ENCODE results near the gene ZNF407.
"Not testable (repeated sequence)": the region's sequence is repeated elsewhere in the genome, so short reads cannot be mapped to it uniquely, and the experiment has no call there.

Gene ZNF407

DNA sequence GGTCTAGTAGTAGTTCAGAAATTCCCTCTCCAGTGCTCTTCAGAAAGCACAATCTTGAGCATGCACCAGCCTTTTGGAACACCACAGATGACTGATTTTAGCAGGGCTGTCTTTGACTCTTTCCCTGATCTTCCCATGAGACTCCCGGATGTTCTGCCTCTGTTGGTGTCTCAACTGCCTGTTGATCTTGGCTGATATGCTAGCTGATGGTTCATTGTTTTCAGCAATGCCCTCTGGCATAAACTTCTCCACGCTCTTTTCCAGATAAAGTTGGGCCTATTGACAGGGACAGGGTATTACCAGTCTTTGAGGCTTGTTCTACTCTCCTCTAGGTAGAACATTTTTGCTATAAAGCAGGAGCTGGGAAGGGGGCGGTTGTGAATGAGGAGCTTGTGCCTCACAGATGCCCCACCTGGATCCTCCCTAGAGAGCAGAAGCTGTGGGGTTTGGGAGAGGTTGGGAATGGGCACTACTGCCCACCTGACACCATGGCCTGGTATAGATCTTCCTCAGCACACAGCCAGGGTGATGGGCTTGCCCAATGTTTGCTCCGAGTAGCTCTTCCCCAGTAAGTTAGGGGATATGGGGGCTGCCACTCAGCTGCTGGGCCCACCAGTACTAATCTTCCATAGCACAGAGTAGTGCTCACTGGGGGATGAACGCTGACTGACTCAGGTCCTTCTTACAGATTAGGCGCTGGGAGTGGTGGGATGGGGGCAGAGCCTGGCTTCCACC, 500.0 kb downstream of the ZNF407 start:
- TF ChIP-seq, protein P1, sequence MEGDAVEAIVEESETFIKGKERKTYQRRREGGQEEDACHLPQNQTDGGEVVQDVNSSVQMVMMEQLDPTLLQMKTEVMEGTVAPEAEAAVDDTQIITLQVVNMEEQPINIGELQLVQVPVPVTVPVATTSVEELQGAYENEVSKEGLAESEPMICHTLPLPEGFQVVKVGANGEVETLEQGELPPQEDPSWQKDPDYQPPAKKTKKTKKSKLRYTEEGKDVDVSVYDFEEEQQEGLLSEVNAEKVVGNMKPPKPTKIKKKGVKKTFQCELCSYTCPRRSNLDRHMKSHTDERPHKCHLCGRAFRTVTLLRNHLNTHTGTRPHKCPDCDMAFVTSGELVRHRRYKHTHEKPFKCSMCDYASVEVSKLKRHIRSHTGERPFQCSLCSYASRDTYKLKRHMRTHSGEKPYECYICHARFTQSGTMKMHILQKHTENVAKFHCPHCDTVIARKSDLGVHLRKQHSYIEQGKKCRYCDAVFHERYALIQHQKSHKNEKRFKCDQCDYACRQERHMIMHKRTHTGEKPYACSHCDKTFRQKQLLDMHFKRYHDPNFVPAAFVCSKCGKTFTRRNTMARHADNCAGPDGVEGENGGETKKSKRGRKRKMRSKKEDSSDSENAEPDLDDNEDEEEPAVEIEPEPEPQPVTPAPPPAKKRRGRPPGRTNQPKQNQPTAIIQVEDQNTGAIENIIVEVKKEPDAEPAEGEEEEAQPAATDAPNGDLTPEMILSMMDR (IDR thresholded peaks at IDR 0.05; ENCODE audit: extremely low read depth, insufficient read depth, missing control alignments), result no peak
- in situ Hi-C loops (cut with MboI; ENCODE audit: low pct_unique_long_range_greater_than_20kb, low sequenced_read_pairs, unreplicated experiment), result no loop called here
- no peak for DNase-seq (ENCODE audit: low spot score)

DNA sequence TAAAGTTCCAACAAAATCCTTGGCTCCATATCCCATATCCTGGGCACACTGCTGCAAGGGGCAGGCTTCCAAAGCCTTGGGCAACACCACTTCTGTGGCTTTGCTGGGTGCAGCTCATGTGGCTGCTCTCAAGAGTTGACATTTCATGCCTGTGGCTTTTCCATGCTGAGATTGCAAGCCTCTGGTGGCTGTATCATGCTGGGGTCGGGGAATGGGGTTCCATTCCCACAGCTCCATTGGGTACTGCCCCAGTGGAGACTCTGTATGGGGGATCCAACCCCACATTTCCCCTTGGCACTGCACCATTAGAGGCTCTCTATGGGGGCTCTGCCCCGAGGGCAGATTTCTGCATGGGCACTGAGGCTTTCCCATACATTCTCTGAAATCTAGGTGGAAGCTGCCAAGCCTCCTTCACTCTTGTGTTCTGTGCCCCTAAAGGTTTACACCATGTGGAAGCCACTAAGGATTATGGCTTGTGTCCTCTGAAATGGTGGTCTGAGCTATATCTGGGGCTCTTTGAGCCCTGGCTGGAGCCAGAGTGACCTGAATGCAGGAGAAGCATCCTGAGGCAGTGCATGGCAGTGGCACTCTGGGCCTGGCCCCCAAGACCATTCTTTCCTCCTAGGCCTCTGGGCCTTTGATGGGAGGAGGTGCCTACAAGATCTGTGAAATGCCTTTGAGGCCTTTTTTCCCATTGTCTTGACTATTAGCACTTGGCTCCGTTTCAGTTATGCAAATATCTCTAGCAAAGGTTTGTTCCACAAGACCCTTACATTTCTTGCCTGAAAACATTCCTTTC, 503.4 kb downstream of the ZNF407 start:
- in situ Hi-C loops (cut with MboI; ENCODE audit: low pct_unique_long_range_greater_than_20kb, low sequenced_read_pairs, unreplicated experiment), result no loop called here
- TF ChIP-seq, protein P1 (IDR thresholded peaks at IDR 0.05; ENCODE audit: extremely low read depth, insufficient read depth, missing control alignments), result no peak
- no peak for DNase-seq (ENCODE audit: low spot score)

DNA sequence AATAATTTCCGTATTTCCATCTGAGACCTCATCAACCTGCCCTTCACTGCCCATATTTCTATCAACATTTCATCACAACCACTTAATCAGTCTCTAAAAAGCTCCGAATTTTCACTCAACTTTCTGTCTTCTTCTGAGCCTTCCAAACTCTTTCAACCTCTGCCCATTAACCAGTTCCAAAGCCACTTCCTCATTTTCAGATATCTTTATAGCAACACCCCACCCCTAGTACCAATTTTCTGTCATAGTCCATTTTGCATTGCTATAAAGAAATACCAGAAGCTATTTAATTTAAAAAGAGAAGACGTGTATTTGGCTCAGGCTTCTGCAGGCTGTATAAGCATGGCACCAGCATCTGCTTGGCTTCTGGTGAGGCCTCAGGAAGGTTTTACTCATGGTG, 504.2 kb downstream of the ZNF407 start:
- no peak for DNase-seq (ENCODE audit: low spot score)
- in situ Hi-C loops (cut with MboI; ENCODE audit: low pct_unique_long_range_greater_than_20kb, low sequenced_read_pairs, unreplicated experiment), result no loop called here
- TF ChIP-seq, protein P1 (IDR thresholded peaks at IDR 0.05; ENCODE audit: extremely low read depth, insufficient read depth, missing control alignments), result no peak

DNA sequence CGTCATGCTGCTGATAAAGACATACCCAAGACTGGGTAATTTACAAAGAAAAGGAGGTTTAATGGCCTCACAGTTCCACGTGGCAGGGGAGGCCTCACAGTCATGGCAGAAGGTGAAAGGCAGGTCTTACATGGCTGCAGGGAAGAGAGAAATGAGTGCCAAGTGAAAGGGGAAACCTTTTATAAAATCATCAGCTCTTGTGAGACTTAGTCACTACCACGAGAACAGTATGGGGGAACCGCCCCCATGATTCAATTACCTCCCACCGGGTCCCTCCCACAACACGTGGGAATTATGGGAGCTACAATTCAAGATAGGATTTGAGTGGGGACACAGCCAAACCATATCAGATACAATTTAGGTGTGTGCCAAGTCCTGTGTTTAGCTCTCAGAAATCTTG, 506.4 kb downstream of the ZNF407 start:
- in situ Hi-C loops (cut with MboI; ENCODE audit: low pct_unique_long_range_greater_than_20kb, low sequenced_read_pairs, unreplicated experiment); DNase-seq (ENCODE audit: low spot score): not testable (repeated sequence)

DNA sequence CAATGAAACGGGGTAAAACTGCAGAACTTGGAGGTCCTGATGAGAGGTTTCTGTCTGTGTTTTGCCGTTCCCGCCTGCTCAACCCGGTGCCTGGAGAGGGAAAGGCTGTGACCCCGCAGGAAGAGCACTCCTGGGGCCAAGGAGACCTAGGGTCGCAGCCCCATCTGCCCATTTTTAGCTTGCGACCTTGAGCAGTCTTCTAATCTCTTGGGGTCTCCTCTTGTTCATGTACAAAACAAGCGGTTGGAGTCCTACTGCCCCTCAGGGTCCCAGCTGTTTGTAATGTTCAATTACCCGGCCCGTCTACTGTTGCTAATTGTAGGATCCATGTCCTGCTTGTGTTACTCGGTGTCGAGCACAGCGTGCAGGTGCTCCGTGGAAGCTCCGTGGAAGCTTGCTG, 506.8 kb downstream of the ZNF407 start:
- TF ChIP-seq, protein P1 (IDR thresholded peaks at IDR 0.05; ENCODE audit: extremely low read depth, insufficient read depth, missing control alignments), result no peak
- in situ Hi-C loops (cut with MboI; ENCODE audit: low pct_unique_long_range_greater_than_20kb, low sequenced_read_pairs, unreplicated experiment), result no loop called here
- no peak for DNase-seq (ENCODE audit: low spot score)

DNA sequence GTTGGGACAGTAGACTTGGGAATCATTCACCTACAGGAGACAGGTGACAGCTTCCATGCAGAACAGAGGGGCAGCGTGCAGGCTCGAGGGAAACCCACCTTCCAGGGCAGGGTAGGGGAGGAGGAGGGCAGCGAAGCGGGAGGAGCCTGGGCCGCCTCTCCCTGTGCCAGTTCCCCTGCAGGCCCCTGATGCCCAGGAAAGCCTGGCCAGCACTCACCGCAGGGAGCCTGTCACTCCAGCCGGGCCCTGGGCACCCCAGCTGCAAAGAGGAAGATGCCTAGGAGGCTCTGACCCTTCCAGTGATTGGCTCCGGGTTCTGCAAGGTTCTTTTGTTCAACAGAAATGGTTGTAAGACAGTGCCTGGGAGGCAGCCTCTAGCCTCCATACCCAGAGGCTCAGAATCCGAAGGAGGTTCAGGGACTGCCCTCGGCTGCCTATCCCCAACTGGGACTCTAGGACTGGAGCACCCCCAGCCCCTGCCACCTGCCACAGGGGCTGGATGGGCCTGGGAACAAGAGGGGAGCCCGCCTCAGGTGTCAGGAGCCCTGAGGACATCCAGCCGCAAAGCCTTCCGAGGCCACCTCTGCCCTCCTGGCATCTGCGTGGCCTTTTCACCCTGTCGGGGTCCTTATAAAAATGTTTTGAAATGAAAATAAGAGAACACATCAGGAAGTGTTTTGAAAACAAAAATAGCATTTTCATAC, 508.0 kb downstream of the ZNF407 start:
- TF ChIP-seq, protein P1 (IDR thresholded peaks at IDR 0.05; ENCODE audit: extremely low read depth, insufficient read depth, missing control alignments), result no peak
- in situ Hi-C loops (cut with MboI; ENCODE audit: low pct_unique_long_range_greater_than_20kb, low sequenced_read_pairs, unreplicated experiment), result no loop called here
- no peak for DNase-seq (ENCODE audit: low spot score)
